NCI-H1930 (cell line): Measurements from ENCODE around the gene CTXN1.
"Not testable (repeated sequence)": the region's sequence is repeated elsewhere in the genome, so short reads cannot be mapped to it uniquely, and the experiment has no call there.

Experiments used
- DNase-seq, 2 experiments: peaks; one replicate each; lab custom pipeline; 2025; lab: John Stamatoyannopoulos, UW

CTXN1 gene

GRCh38 chr19:7926021-7926726, at the start of gene CTXN1:
CTXN1 (minus strand) TSS chr19:7926135; CDS start chr19:7925538, 597 bp downstream.
- DNase-seq, result peak in 1 of 2 experiments; percentile 46

DNA sequence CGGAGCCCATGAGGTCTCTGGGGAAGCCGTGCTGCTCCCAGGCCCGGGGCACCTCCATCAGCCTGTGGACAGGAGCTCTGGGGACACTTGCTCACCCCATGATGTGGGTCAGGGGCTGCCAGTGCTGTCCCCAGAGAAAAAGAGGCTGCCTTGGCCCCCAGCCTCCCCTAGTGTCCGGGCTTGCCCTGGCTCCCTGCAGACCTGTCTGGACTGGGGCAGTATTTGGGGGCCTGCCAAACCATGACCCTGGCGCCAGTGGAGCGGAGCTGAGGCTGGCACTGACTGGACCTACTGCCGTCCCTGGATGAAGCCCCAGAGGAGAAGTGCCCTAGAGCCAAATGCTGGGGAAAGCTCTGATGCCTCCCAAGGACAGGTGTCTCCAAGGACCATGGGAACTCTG, 49.1 kb upstream of the CTXN1 start:
- no peak for DNase-seq

DNA sequence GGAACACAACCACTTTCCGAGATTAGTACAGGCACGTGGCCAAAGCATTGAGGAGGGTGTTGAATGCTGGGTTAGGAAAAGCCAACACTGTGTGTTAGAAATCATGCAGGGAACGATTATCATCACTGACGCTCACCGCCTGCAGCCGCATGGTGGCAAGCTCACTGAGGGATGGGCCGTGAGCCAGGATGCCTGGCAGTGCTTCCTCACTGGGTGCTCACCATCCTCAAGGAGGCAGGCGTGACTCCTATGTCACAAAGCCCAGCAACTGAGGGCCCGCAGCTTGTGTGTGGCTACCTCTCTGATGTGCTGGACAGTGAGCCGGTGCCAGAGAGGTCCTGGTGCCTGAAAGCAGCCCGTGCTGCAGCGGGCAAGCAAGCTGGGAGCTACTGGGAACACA, 47.9 kb upstream of the CTXN1 start:
- DNase-seq, result no peak

GRCh38 chr19:7971553-7972520, 45.9 kb upstream of the CTXN1 start:
- no peak for DNase-seq

DNA sequence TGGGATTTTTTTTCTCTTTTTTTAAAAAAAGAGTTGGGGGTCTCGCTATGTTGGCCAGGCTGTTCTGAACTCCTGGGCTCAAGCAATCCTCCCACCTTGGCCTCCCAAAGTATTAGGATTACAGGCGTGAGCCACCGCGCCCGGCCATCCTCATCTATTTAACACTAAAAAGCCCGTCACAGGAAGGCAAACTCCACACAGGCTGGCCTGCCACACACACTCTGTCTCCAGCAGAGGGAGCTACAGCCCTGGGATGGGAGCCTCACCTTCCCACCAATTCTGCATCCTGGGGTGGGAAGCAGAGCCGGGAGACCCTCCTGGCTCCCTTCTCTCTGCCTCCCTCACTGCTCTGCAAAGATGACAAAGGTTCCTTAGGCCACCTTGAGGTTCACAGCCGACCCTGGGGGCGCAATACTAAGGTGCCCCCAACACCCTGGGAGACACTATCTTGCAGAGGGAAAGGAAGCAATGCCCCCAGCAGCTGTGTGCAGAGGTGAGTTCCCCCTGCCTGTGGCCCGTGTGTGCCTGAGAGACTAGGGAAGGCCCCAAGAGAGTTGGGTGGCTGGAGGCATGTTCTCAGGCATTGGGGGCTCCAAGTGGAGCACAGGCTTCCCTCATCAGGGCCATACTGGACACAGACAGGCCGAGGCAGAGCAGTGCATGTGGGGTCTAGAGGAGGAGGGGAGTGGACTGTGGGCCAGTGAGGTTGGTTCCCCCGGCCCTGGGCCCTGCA, 44.9 kb upstream of the CTXN1 start:
- peak in 1 of 2 experiments; percentile 13 for DNase-seq

GRCh38 chr19:7969555-7969939, 43.6 kb upstream of the CTXN1 start:
- DNase-seq, result no peak

DNA sequence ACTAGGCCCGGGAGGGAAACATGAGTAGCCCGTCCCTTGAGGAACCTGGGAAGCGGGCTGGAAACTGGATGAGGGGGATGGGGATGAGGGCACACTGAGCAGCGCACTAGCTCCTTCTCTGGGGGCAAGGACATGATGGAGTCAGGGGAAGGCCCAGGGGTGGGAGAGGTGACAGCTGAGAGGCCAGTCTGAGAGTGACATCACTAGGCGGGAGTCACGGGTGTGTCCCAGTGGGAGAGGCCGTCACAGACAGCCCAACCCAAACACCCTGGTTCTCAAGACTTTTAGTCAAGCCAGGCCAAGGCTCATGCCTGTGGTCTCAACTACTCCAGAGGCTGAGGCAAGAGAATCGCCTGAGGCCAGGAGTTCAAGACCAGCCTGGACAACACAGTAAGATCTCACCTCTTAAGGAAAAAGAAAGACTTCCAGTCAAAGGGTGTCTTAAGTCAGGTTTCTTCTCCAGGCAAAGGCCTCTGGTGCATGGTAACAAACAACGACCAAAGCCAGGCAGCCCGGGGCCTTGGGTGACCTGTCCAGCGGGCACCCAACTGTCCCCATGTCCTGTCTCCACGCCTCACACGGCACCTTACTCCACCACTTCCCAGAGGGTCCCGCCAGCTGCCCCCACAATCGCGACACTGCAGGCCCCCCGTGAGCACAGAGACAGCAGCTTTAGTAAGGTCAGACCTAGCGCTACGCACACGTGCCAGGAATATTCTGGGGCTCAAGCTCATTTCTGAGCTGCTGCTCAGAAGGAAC, 43.0 kb upstream of the CTXN1 start:
- DNase-seq, result no peak

GRCh38 chr19:7968008-7968795, 42.3 kb upstream of the CTXN1 start:
- DNase-seq, result no peak

DNA sequence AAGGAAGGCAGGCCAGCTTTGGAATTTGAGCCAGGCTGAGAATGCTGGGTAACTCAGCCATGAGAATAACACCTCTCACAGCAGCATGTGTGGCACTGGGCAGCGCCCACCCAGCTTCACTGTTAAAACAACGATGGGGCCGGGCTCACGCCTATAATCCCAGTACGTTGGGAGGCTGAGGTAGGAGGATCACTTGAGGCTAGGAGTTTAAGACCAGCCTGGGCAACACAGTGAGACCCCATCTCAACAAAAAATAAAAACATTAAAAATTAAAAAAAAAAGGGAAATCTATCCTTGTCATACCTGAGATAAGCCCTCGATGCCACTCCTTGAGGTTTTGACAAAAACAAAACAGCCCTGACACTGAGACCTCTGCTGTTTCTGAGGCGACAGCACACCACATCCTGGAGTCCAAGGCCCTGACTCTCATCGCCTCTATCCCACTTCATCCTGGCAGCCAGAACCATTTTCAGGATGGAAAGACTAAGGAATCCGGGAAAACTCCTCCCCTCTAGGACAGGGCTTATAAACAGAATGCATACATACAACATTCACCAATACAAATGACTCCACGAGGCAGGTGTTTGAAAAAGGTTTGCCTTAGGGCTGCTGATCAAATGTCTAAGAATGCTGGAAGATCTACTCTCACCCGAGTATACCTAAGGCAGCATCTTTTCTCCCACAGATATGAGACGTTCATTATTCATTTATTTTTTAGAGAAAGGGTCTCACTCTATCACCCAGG, 40.2 kb upstream of the CTXN1 start:
- no peak for DNase-seq

DNA sequence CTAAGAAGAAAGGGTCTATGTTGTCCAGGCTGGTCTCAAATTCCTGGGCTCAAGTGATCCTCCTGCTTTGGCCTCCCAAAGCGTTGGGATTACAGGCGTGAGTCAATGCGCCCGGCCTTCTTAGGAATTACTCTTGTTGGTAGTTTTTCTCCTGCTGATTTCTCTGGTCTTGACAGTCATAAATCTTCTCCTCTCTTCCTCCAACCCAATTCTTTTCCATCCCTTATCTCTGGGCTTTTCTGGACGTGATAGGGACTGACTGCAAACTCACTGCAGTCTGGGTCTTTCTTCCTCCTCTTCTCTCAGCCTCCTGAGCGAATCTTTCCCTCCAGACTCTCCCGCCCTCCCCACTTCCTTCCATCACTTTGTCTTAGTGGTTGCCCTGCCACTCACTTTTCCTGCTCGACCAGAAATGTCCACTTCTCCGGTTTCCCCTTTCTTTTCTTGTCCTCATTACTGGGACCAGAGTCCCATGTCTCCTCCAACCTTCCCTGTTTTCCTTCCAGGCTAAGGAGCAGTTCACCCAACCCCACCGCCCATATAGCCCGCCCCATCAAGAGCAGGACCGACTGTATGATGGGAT, 39.4 kb upstream of the CTXN1 start:
- DNase-seq, result no peak

- DNase-seq, result no peak
These were observed 37.6 kb upstream of the CTXN1 start for GRCh38 chr19:7963566-7963965.

GRCh38 chr19:7962644-7963268, 36.8 kb upstream of the CTXN1 start:
- DNase-seq, result no peak

DNA sequence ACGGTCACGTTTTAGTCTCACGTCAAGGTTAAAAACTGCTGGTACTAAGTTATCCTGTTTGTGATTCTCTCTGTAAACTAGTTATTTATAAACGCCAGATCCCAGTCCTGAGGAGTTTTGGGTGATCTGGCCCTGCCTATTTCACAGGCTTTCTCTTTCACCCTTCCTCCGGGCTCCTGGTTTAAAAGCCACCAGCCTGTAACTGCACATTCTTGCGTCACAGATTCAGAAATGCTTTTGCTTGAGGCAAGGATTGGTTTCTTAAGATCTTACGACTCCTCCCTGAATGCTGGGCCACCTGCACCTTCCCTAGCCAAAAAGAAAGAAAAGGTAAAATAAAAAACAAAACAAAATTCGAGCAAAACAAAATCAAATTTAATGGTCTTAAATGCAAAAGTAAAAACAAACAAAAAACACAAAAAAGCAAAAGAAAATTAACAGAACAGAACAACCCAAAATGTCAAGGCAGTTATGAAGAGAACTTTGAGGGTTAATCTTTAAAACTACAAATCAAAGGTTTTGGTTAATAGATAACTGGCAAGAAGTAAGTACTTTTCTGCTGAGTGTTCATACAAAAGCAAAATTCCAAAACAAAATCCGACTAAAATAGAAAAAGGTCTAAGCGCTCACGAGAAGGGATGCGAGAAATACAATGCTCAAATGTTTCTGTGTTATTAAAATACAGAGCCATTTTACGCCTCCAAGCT, 36.1 kb upstream of the CTXN1 start:
- no peak for DNase-seq

- not testable (repeated sequence) for DNase-seq
These were observed 35.1 kb upstream of the CTXN1 start for GRCh38 chr19:7961082-7961481.

DNA sequence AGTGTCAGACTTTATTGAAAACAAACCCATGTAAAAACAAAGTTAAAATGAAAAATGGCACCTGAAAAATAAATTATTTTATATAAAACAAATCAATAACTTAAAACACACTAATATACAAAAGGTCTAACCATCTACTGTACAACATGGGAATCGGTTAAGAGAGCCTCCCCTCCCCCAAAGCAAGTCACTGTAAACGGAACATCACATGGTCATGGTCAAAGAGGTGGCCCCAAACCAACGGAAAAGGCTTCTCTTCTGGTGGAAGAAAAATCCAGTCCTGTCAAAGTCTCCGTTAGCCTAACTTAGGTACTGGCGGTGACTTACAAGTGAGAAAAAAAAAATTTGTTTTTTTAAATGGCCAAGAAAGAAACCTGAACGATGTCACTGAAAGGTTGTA, 33.3 kb upstream of the CTXN1 start:
- no peak for DNase-seq

DNA sequence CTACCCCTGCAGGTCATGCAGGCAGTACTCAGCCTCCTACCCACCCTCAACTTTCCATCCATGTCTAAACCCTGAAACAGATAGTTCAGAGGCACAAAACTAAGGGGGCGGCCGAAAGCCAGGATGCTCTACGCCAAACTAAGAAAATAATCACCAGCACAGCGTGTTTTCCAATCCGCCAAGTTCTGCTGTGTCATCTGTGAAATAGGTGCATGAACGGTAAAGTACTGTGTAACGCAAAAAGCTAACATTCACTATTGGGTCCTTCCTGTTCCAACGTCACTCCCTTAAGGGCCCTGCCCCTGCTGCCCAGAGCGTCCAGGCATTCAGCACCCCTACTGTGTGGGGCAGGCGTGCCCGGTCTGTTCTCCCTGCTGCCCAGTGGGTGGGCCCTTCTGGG, 29.8 kb upstream of the CTXN1 start:
- no peak for DNase-seq

DNA sequence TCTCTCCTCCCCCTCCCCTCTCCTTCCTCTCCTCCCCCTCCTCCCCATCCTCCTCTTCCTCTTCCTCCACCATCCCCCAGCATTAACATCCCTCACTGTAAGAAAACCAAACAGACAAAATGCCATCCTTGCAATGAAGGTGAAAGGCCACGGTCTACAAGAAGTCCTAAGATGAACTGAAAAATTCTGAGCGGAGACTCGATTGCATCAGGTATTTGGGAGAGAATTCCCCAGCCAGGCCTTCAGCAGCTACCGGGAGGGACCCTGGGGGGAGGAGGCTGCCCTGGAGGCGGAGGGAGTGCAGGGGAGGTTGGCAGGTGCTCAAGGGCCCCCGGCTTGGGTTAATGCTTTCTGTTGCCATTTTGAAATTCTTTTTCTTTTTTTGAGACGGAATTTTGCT, 27.6 kb upstream of the CTXN1 start:
- DNase-seq, result no peak

DNA sequence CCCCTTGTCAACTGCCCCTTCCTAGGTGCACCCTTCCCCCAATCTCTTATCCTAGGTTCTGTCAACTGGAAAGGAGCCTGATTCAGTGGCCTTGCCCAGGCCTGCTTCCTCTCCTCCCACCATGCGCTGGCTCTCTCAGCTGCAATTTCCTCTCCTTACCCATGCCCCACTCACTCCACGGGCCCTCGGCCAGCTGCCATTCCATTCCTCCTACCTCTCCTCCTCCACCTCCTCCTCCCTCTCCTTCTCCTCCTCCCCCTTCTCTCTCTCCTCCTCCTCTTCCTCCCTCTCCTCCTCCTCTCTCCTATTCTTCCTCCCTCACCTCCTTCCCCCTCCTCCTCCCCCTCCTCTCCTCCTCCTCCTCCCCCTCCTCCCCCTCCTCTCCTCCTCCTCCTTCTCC, 27.1 kb upstream of the CTXN1 start:
- no peak for DNase-seq

- no peak for DNase-seq
These were observed 22.0 kb upstream of the CTXN1 start for GRCh38 chr19:7947939-7948338.
